ENCODE data around the gene FAM187B.

- TF ChIP-seq CTCF (IDR thresholded peaks at IDR 0.05 in 8 of 11, conservative IDR thresholded peaks at IDR 0.05 in 3 of 11) (peak in 8 of 11 experiments; percentile 24 to 63 (median 52)), POLR2AphosphoS5 (IDR thresholded peaks at IDR 0.05) (no peak), POLR2A (IDR thresholded peaks at IDR 0.05) (no peak)
Observed at GRCh38 chr19:35247526-35248309, 19.2 kb upstream of the FAM187B start.

All from spleen (tissue), 7 donors.